GM10248 (cell line): Measurements from ENCODE around the gene LSAMP.

Experiments used
- CTCF ChIA-PET: fragments of 300-600 bp; sonication (Branson Sonifier 250); formaldehyde crosslinking; extraction: SDS; loops from one replicate; lab custom pipeline; 2021; ENCODE audit warnings: antibody characterized with exemption; lab: Yijun Ruan, JAX
- POLR2A ChIA-PET: fragments of 350-650 bp; sonication (Branson Sonifier 250); formaldehyde crosslinking; extraction: SDS; loops from one replicate; lab custom pipeline; 2020; ENCODE audit warnings: antibody characterized with exemption; lab: Yijun Ruan, JAX
- DNase-seq: peaks from one replicate; pipeline ENCODE4 v3.0.0; 2012; ENCODE audit errors: extremely low spot score
- CTCF ChIP-seq: IDR thresholded peaks from 2 replicates; pipeline ENCODE4 v1.5.1; 2012; ENCODE audit warnings: mild to moderate bottlenecking, low read depth; ENCODE audit errors: extremely low read depth, missing control alignments, control extremely low read depth

LSAMP gene

GRCh38 chr3:115839246-115839645 lies 606.0 kb downstream of the LSAMP start:
- POLR2A ChIA-PET: no interaction called here
- DNase-seq: no peak
- TF ChIP-seq CTCF: no peak
- CTCF ChIA-PET: interaction anchor here (1.1 to 1.8 kb wide), 3 partner anchors 9 to 18 kb away, joined by 3 to 6 read pairs (median 4); no protein-coding TSS in a partner anchor

GRCh38 chr3:115838786-115839185 lies 606.5 kb downstream of the LSAMP start:
- CTCF ChIA-PET: interaction anchor here (0.7 to 1.8 kb wide), 7 partner anchors 9 to 31 kb away, joined by 3 to 7 read pairs (median 3); no protein-coding TSS in a partner anchor
- no peak for TF ChIP-seq CTCF
- POLR2A ChIA-PET: no interaction called here
- no peak for DNase-seq

GRCh38 chr3:115836944-115837343 lies 608.3 kb downstream of the LSAMP start:
- TF ChIP-seq CTCF: peak; percentile 41
- DNase-seq: peak; percentile 23
- POLR2A ChIA-PET: no interaction called here
- CTCF ChIA-PET: interaction anchor here (0.9 to 3.0 kb wide), 14 partner anchors 9 to 259 kb away, joined by 3 to 18 read pairs (median 6); no protein-coding TSS in a partner anchor

- DNase-seq: no peak
- TF ChIP-seq CTCF: no peak
- ChIA-PET POLR2A (no interaction called here), CTCF (interaction anchor here (0.9 to 3.0 kb wide), 16 partner anchors 8 to 260 kb away, joined by 3 to 18 read pairs (median 5); no protein-coding TSS in a partner anchor)
Measured at GRCh38 chr3:115835946-115836345, 609.3 kb downstream of the LSAMP start.

DNA sequence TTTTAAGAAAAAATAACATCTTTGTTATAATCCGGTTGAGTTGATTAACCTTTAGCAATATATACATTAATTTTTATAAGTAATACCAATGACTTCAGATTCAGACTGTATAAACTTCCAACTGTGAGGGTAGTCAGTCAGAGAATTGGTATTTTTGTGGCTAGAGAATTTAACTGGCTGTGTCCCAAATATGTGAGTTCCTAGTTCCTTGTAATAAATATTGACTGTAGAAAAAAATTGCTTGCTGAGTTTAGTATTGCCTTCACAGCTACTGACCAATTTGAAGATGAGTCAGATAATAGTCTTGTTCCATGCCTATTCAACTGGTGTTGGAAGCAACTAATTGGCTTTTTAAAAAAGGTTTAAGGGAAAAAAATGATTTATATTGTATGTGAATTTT lies 611.2 kb downstream of the LSAMP start:
- DNase-seq: no peak
- ChIA-PET CTCF (interaction anchor here (1.2 to 7.1 kb wide), 4 partner anchors 9 to 16 kb away, joined by 3 to 38 read pairs (median 8); no protein-coding TSS in a partner anchor), POLR2A (no interaction called here)
- no peak for TF ChIP-seq CTCF

- CTCF ChIA-PET: interaction anchor here (1.2 to 7.1 kb wide), 4 partner anchors 10 to 27 kb away, joined by 3 to 38 read pairs (median 6); no protein-coding TSS in a partner anchor
- DNase-seq: no peak
- POLR2A ChIA-PET: no interaction called here
- no peak for TF ChIP-seq CTCF
Measured at GRCh38 chr3:115833074-115833473, 612.2 kb downstream of the LSAMP start.
